BE2C (cell line): ENCODE data around the gene MTA1.

Experiments
- DNase-seq: peaks from one replicate; pipeline ENCODE4 v3.0.0-alpha.2; 2020
- H3K27me3 ChIP-seq: fragments of 250-450 bp; sonication (Bioruptor Pico); 2 replicates; pipeline ENCODE4 v1.5.1; 2020; ENCODE audit warnings: mild to moderate bottlenecking
- H3K36me3 ChIP-seq: fragments of 250-450 bp; sonication (Bioruptor Pico); 2 replicates; pipeline ENCODE4 v1.5.1; 2020; ENCODE audit warnings: mild to moderate bottlenecking
- H3K4me1 ChIP-seq: fragments of 250-450 bp; sonication (Bioruptor Pico); 2 replicates; pipeline ENCODE4 v1.5.1; 2020
- H3K4me3 ChIP-seq: 2 replicates; pipeline ENCODE4 v1.5.1; 2011; ENCODE audit warnings: low read depth, low read length
- H3K9me3 ChIP-seq: fragments of 250-450 bp; sonication (Bioruptor Pico); 2 replicates; pipeline ENCODE4 v1.5.1; 2020
- TF ChIP-seq, protein P1 (sequence below): IDR thresholded peaks from 2 replicates; pipeline ENCODE4 v1.5.1; 2012; ENCODE audit warnings: mild to moderate bottlenecking, low read depth, low read length

MTA1 gene

DNA sequence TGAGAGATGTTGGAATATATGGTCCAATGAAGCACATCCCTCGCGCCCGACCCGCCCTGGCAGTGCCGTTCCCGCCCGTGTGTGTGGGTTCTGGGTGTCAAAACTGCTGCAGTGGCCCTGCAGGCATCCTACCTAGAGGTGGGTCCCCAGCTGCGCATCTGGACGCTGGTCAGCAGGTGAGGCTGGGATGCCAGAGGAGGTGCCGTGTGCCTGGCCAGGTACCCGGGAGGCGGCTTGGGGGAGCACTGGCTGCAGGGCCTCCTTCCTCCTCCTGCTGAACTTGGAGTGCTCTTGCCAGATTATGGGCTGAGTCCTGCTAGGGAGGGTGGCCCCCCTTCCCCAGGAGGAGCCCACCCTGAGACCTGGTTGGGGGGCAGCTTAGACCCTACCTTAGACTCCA lies 5.2 kb downstream of the MTA1 start:
- no peak for DNase-seq
- Histone ChIP-seq H3K4me1 (peaks cover 11% of the 10 kb centered on the region), H3K36me3 (peaks cover 49% of the 10 kb centered on the region), H3K27me3 (no peaks in the 10 kb centered on the region), H3K9me3 (no peaks in the 10 kb centered on the region), H3K4me3 (no peak overlapping the region)
- TF ChIP-seq, protein P1, sequence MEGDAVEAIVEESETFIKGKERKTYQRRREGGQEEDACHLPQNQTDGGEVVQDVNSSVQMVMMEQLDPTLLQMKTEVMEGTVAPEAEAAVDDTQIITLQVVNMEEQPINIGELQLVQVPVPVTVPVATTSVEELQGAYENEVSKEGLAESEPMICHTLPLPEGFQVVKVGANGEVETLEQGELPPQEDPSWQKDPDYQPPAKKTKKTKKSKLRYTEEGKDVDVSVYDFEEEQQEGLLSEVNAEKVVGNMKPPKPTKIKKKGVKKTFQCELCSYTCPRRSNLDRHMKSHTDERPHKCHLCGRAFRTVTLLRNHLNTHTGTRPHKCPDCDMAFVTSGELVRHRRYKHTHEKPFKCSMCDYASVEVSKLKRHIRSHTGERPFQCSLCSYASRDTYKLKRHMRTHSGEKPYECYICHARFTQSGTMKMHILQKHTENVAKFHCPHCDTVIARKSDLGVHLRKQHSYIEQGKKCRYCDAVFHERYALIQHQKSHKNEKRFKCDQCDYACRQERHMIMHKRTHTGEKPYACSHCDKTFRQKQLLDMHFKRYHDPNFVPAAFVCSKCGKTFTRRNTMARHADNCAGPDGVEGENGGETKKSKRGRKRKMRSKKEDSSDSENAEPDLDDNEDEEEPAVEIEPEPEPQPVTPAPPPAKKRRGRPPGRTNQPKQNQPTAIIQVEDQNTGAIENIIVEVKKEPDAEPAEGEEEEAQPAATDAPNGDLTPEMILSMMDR, result no peak

DNA sequence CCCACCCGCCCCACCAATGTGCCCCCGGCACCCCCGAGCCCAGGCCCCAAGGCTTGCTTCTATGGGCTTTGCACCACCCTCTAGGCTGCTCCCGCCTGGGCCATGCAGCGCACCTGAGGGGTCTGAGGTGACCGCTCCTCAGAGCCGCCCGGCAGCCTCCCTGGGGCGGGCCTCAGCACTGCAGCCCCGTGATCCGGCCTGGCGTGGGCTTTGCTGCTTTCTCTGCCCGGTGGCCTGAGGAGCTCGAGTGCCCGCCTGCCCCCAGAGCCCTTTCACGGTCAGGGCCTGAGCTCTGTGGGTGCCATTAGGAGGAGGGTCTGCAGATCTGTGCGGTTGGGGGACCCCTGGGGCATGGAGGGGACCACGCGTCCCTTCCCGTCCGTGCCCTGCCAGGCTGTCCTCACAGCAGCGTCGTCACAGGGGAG lies 6.2 kb downstream of the MTA1 start:
- no peak for DNase-seq
- TF ChIP-seq, protein P1, result no peak
- H3K36me3 ChIP-seq, result peaks cover 59% of the 10 kb centered on the region
- no peaks in the 10 kb centered on the region for H3K9me3 ChIP-seq
- peaks cover 11% of the 10 kb centered on the region for H3K4me1 ChIP-seq
- H3K4me3 ChIP-seq, result no peak overlapping the region
- H3K27me3 ChIP-seq, result no peaks in the 10 kb centered on the region

DNA sequence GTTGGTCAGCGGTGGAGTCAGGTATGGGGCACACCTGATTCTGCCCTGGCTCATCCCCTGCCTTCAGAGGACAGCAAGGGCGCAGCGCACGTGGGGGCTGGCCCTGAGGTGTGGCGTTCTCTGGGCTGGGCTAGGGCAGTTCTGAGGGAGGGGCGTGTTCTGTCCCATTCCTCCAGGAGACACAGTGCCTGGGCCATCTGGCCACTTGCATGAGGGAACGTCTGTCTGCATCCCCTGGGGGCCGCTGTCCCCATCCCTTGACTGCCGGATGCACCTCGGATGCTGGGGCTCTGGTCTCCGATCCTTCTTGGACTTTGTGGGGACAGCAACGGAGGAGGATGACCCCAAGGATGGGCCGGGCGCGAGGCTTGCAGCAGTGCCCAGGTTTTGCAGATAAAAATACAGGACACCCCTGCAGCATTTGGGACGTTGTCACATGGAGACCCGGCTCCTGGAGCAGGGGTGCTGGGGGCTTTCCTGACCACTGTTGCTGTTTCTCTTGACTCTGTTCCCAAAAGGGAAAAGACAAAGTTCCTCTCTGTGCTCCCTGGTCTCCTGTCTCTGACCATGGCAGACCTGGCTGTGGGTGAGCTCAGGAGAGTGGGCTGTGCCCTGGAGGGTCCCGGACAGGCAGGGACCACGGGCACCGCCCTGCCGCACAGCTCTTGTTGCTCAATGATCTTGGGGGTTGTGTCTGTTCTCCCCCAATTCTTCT lies 6.9 kb downstream of the MTA1 start:
- DNase-seq, result no peak
- Histone ChIP-seq H3K4me3 (no peak overlapping the region), H3K4me1 (peaks cover 11% of the 10 kb centered on the region), H3K36me3 (peaks cover 67% of the 10 kb centered on the region), H3K27me3 (no peaks in the 10 kb centered on the region), H3K9me3 (no peaks in the 10 kb centered on the region)
- TF ChIP-seq, protein P1, result no peak

DNA sequence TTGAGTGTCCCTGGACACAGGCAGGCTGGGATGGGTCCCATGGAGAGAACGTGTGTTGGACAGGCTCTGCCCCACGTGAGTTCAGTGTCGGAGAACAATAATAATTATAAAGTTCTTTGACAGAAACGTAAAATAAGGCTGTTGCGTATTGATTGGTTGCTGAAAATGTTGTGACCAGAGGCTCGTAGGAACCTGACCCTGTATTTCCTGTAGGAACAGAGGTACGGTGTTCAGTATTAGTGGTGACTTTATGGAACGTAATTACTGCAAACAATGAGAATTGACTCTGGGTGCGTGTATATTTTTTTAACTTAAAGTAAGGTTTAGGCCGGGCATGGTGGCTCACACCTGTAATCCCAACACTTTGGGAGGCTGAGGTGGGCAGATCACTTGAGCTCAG lies 7.8 kb downstream of the MTA1 start:
- Histone ChIP-seq H3K4me3 (no peak overlapping the region), H3K4me1 (peaks cover 5% of the 10 kb centered on the region), H3K27me3 (no peaks in the 10 kb centered on the region), H3K36me3 (peaks cover 64% of the 10 kb centered on the region), H3K9me3 (no peaks in the 10 kb centered on the region)
- DNase-seq, result no peak
- TF ChIP-seq, protein P1, result no peak

DNA sequence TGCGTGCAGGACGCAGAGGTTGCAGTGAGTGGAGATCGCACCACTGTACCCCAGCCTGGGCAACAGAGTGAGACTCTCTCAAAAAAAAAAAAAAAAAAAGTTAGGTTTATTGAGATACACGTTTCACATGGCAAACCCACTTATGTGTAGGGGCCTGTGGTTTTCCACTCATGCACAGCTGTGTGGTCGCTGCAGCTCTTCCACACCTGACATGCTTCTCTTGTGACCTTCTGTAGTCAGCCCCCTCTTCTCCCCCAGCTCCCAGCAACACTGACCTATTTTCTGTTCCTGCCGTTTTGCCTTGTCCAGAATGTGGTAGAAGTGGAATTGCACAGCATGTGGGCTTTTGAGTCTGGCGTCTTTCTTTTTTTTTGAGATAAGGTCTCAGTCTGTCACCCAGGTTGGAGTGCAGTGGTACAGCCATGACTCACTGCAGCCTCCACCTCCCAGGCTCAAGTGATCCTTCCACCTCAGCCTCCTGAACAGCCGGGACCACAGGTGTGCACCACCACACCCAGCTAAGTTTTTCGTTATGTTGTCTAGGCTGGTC lies 8.4 kb downstream of the MTA1 start:
- Histone ChIP-seq H3K4me3 (no peak overlapping the region), H3K27me3 (no peaks in the 10 kb centered on the region), H3K4me1 (peaks cover 5% of the 10 kb centered on the region), H3K9me3 (no peaks in the 10 kb centered on the region), H3K36me3 (peaks cover 64% of the 10 kb centered on the region)
- TF ChIP-seq, protein P1, result no peak
- no peak for DNase-seq

DNA sequence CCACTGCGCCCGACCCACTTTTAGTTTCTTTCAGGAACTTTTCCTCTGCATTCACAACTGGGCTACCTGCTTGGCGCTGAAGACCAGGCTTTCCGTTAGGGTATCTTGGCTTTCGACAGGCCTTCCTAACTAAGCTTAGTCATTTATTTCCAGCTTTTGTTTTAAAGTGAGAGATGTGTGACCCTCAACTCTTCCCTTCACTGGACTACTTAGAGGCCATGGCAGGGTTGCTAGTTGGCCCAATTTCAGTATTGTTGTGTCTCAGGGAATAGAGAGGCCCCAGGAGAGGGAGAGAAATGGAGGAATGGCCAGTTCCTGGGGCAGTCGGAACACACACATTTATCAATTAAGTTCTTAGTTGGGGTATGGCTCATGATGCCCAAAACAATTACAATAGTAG lies 10.4 kb downstream of the MTA1 start:
- no peaks in the 10 kb centered on the region for H3K27me3 ChIP-seq
- TF ChIP-seq, protein P1, result no peak
- H3K4me1 ChIP-seq, result no peaks in the 10 kb centered on the region
- H3K4me3 ChIP-seq, result no peak overlapping the region
- H3K9me3 ChIP-seq, result no peaks in the 10 kb centered on the region
- no peak for DNase-seq
- H3K36me3 ChIP-seq, result peaks cover 51% of the 10 kb centered on the region
